GM19238 (cell line): Measurements from ENCODE around the gene PTEN.
"Not testable (repeated sequence)": the region's sequence is repeated elsewhere in the genome, so short reads cannot be mapped to it uniquely, and the experiment has no call there.

Source experiments
- DNase-seq: peaks from one replicate; pipeline ENCODE4 v3.0.0; 2011; ENCODE audit warnings: low spot score; ENCODE audit not compliant: insufficient read length

The PTEN gene

GRCh38 chr10:87869773-87870551 is 6.5 kb downstream of the PTEN start:
- DNase-seq: no peak

GRCh38 chr10:87872828-87873227 is 9.4 kb downstream of the PTEN start:
- DNase-seq: no peak

DNA sequence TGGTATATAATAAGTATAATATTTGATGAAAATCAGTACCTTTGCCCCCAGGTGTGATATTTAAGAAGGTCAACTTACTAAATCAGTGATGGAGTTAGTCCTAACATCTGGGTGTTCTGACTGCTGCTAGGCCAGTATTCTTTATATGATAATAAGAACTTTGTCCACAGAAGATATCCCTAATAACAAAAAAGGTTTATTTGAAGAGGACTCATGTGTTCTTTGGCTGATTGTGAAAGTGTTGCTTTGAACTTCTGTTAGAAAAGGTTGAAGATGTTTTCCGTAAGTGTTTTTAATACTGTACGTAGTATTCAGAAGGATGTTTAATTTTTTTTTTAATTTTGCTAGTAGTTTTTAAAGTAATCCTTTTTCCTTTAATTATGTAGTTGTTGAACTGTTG is 10.2 kb downstream of the PTEN start:
- no peak for DNase-seq

- no peak for DNase-seq
These were observed 12.6 kb downstream of the PTEN start for GRCh38 chr10:87875929-87876571.

DNA sequence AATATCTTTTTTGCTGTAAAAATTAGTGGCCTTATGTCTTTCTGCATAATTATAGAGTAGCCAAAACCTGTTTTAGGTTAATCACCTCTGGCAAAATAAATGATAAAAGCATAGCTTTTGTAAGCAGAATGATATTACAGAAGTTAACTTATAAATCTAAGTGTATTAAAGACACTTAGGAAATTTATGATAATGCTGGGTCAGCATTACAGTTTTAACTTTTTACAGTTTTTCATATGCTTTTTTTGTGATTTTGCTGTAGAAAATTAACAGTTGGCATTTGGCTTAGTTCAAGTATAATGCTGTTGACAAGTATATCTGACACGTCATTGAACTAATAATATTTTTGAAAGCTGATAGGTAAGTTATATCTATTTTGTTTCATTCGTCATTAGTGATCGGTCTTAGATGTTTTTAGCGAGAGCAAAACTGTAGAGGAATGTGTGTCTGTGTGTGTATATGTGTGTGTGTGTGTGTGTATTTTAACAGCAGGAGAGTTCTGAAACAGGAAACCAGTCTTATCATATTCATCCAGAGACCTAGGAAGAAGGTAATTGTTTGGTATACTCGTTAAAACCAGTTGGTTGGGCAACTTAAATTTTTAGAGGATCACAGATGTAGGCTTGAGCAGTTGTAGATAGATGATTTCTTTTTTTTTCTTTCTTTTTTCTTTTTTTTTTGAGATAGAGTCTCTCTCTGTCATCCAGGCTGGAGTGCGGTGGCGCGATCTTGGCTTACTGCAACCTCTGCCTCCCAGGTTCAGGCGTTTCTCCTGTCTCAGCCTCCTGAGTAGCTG is 15.4 kb downstream of the PTEN start:
- no peak for DNase-seq

GRCh38 chr10:87880336-87880735 is 16.9 kb downstream of the PTEN start:
- no peak for DNase-seq

GRCh38 chr10:87881373-87882059 is 18.1 kb downstream of the PTEN start:
- DNase-seq: not testable (repeated sequence)

- DNase-seq: no peak
These were observed 19.3 kb downstream of the PTEN start for GRCh38 chr10:87882555-87883294.

- no peak for DNase-seq
These were observed 23.2 kb downstream of the PTEN start for GRCh38 chr10:87886635-87887034.

- DNase-seq: no peak
These were observed 23.7 kb downstream of the PTEN start for GRCh38 chr10:87887146-87887545.

DNA sequence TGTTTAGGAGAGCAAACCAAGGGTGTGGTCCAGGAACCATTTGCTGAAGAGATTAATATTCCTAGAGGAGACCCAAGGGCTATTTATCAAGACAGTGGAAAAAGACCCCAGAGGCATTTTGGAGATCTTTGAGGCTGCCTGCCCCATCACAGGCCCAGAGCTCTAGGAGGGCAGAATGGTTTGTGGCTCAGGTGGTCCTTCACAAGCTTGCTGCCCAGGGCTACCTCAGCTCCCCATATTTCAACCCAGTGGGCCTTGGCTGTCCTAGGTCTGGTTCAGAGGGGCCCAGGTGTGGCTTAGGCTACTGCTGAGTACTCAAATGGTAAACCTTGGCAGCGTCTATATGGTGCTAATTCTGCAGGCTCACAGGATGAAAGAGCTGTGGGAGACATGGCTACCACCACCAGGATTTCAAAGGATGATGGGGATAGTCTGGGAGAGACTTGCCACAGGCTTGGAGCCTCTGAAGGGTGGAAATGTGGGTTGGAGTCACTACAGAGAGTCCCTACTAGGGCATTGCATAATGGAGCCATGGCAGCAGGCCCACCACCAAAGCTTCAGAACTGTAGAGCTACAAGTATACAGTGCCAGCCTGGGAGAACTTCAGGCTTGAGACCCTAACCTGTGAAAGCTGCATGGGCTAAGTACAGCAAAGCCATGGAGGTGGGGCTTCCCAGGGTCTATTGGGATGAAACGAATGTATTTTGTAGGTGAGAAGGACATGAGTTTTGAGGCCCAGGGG is 24.3 kb downstream of the PTEN start:
- DNase-seq: no peak

DNA sequence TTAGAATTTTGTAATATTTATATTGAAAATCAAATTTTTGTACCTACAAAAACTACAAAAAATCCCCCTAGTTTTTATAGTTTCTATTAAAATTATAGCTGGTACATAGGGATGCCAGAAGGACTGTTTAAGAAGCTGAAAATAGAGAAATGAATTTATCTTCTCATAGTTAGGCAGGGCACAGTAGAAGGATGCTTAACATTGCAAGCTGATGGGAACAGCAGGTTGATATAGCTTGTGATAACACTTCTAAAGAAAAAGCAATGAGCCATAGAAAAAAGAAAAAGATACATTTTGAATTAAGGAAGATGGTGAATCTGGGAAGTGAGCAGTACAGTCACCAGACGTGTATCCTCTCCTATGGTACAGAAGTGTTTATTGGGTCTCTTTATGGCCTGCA is 32.0 kb downstream of the PTEN start:
- no peak for DNase-seq

GRCh38 chr10:87896216-87896615 is 32.8 kb downstream of the PTEN start:
- DNase-seq: no peak

DNA sequence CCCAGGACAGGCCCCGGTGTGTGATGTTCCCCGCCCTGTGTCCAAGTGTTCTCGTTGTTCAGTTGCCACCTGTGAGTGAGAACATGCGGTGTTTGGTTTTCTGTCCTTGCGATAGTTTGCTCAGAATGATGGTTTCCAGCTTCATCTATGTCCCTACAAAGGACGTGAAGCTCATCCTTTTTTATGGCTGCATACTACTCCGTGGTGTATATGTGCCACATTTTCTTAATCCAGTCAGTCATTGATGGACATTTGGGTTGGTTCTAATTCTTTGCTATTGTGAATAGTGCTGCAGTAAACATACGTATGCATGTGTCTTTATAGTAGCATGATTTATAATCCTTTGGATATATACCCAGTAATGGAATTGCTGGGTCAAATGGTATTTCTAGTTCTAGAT is 34.5 kb downstream of the PTEN start:
- DNase-seq: not testable (repeated sequence)

- DNase-seq: not testable (repeated sequence)
These were observed 40.0 kb downstream of the PTEN start for GRCh38 chr10:87903396-87903795.

- DNase-seq: no peak
These were observed 49.9 kb downstream of the PTEN start for GRCh38 chr10:87913156-87913921.

GRCh38 chr10:87915406-87915805 is 52.0 kb downstream of the PTEN start:
- no peak for DNase-seq

- no peak for DNase-seq
These were observed 52.6 kb downstream of the PTEN start for GRCh38 chr10:87915989-87916388.

GRCh38 chr10:87916515-87916914 is 53.1 kb downstream of the PTEN start:
- no peak for DNase-seq
